ENCODE data around the gene SNRPD1. TPM values are rescaled to one million over a fixed set of nuclear protein-coding genes. Genes with fewer than 3 reads are reported as not detected.

Gene SNRPD1
- total RNA-seq, 1 experiment from 2014 or later = 134 TPM

GRCh38 chr18:21602299-21602587, 9.9 kb upstream of the SNRPD1 start:
- no peaks in the 10 kb centered on the region for H4K20me1 ChIP-seq (ENCODE audit: insufficient read depth)
- peaks cover 31% of the 10 kb centered on the region for H3K79me2 ChIP-seq (ENCODE audit: insufficient read depth, low read length)
- TF ChIP-seq ELF1 (IDR thresholded peaks at IDR 0.05; ENCODE audit: borderline replicate concordance, low read depth) (no peak), TCF7L2 (IDR thresholded peaks at IDR 0.05; ENCODE audit: borderline replicate concordance, extremely low read depth, insufficient read depth, insufficient read length) (no peak), YY1 (IDR thresholded peaks at IDR 0.05; ENCODE audit: extremely low read depth, insufficient replicate concordance, low read depth, low read length) (no peak), POLR2A (IDR thresholded peaks at IDR 0.05; ENCODE audit: borderline replicate concordance, extremely low read depth, insufficient read depth, insufficient read length) (no peak)
- no peaks in the 10 kb centered on the region for H3K27me3 ChIP-seq (ENCODE audit: insufficient read depth, low read length)
- no peaks in the 10 kb centered on the region for H3K9me3 ChIP-seq (ENCODE audit: control insufficient read depth in 1 of 2, insufficient read depth in 1 of 2, low read depth in 1 of 2, low read length in 2 of 2)
- ATAC-seq (no peak), DNase-seq (ENCODE audit: low read depth, low spot score) (no peak)
- H3K36me3 ChIP-seq (ENCODE audit: control insufficient read depth in 1 of 2, insufficient read depth in 2 of 2, low read length in 2 of 2) = no peaks in the 10 kb centered on the region
- no peak overlapping the region for H3K4me3 ChIP-seq (replicated peaks in 1 of 2; ENCODE audit: low read depth in 1 of 2, low read length in 2 of 2)
- H3K9me2 ChIP-seq (ENCODE audit: insufficient read depth) = no peaks in the 10 kb centered on the region
- RAD21 ChIA-PET (ENCODE audit: low non-redundant PET in 1 of 2, low total read pairs in 2 of 2, uncharacterized antibody in 2 of 2, unreplicated experiment in 2 of 2) = no interaction called here
- no peak overlapping the region for H3K9ac ChIP-seq (ENCODE audit: low read length)
- POLR2A ChIA-PET = no interaction called here
- H3K27ac ChIP-seq (ENCODE audit: low read depth, low read length) = no peak overlapping the region
- H3K4me1 ChIP-seq (ENCODE audit: control insufficient read depth in 1 of 2, insufficient read depth in 2 of 2, low read length in 2 of 2) = peaks cover 7 to 13% of the 10 kb centered on the region in 2 experiments
- intact Hi-C loops (cut with micrococcal nuclease) = loop anchor here (5.0 kb wide), 1 partner anchor 405 kb away; no protein-coding TSS in a partner anchor
- no TSS peak for BruUV-seq (replicated peaks)
- no peak overlapping the region for H3K4me2 ChIP-seq (ENCODE audit: low read length)
- CTCF ChIA-PET = interaction anchor here (0.7 kb wide), 1 partner anchor 10 kb away, joined by 7 read pairs; the partner anchor contains the start of gene SNRPD1
- H2AFZ ChIP-seq (ENCODE audit: low read depth, low read length, poor library complexity, severe bottlenecking) = no peak overlapping the region

- intact Hi-C loops (cut with micrococcal nuclease) = loop anchor here (5.0 kb wide), 1 partner anchor 407 kb away; no protein-coding TSS in a partner anchor
- no TSS peak for BruUV-seq (replicated peaks)
Measured at GRCh38 chr18:21604671-21605070, 7.4 kb upstream of the SNRPD1 start.

More at GRCh38 chr18:21604671-21605070, 7.4 kb upstream of the SNRPD1 start:
- POLR2A ChIA-PET = no interaction called here
- Histone ChIP-seq H3K27me3 (ENCODE audit: insufficient read depth, low read length) (no peaks in the 10 kb centered on the region), H3K36me3 (ENCODE audit: control insufficient read depth in 1 of 2, insufficient read depth in 2 of 2, low read length in 2 of 2) (no peaks in the 10 kb centered on the region), H3K9me2 (ENCODE audit: insufficient read depth) (no peaks in the 10 kb centered on the region), H4K20me1 (ENCODE audit: insufficient read depth) (no peaks in the 10 kb centered on the region), H3K4me3 (replicated peaks in 1 of 2; ENCODE audit: low read depth in 1 of 2, low read length in 2 of 2) (no peak overlapping the region), H2AFZ (ENCODE audit: low read depth, low read length, poor library complexity, severe bottlenecking) (no peak overlapping the region), H3K9ac (ENCODE audit: low read length) (no peak overlapping the region), H3K27ac (ENCODE audit: low read depth, low read length) (no peak overlapping the region), H3K4me2 (ENCODE audit: low read length) (no peak overlapping the region), H3K9me3 (ENCODE audit: control insufficient read depth in 1 of 2, insufficient read depth in 1 of 2, low read depth in 1 of 2, low read length in 2 of 2) (no peaks in the 10 kb centered on the region), H3K79me2 (ENCODE audit: insufficient read depth, low read length) (peaks cover 7% of the 10 kb centered on the region), H3K4me1 (ENCODE audit: control insufficient read depth in 1 of 2, insufficient read depth in 2 of 2, low read length in 2 of 2) (peaks cover 3 to 7% of the 10 kb centered on the region in 2 experiments; a peak in 2 of 4 replicates)
- RAD21 ChIA-PET (ENCODE audit: low non-redundant PET in 1 of 2, low total read pairs in 2 of 2, uncharacterized antibody in 2 of 2, unreplicated experiment in 2 of 2) = no interaction called here
- no peak for DNase-seq (ENCODE audit: low read depth, low spot score)
- CTCF ChIA-PET = no interaction called here
- TF ChIP-seq SRF (IDR thresholded peaks at IDR 0.05; ENCODE audit: low read depth) (no peak), ZFX (IDR thresholded peaks at IDR 0.05) (no peak), ATF3 (IDR thresholded peaks at IDR 0.05) (no peak), POLR2A (IDR thresholded peaks at IDR 0.05; ENCODE audit: borderline replicate concordance, extremely low read depth, insufficient read depth, insufficient read length) (no peak), TCF7L2 (IDR thresholded peaks at IDR 0.05; ENCODE audit: borderline replicate concordance, extremely low read depth, insufficient read depth, insufficient read length) (no peak), CTCF (IDR thresholded peaks at IDR 0.05 in 2 of 3, conservative IDR thresholded peaks at IDR 0.05 in 1 of 3; ENCODE audit: borderline replicate concordance in 1 of 3, insufficient read depth in 1 of 3, low read depth in 2 of 3, low read length in 2 of 3) (no peak), POLR2AphosphoS5 (IDR thresholded peaks at IDR 0.05; ENCODE audit: low read depth, low read length) (no peak), RAD21 (IDR thresholded peaks at IDR 0.05; ENCODE audit: low read depth) (no peak), EZH2phosphoT487 (IDR thresholded peaks at IDR 0.05; ENCODE audit: borderline replicate concordance) (no peak), EZH2 (IDR thresholded peaks at IDR 0.05) (no peak), ZNF274 (IDR thresholded peaks at IDR 0.05; ENCODE audit: low read depth, low read length) (no peak)
- TF ChIP-seq, protein P1, sequence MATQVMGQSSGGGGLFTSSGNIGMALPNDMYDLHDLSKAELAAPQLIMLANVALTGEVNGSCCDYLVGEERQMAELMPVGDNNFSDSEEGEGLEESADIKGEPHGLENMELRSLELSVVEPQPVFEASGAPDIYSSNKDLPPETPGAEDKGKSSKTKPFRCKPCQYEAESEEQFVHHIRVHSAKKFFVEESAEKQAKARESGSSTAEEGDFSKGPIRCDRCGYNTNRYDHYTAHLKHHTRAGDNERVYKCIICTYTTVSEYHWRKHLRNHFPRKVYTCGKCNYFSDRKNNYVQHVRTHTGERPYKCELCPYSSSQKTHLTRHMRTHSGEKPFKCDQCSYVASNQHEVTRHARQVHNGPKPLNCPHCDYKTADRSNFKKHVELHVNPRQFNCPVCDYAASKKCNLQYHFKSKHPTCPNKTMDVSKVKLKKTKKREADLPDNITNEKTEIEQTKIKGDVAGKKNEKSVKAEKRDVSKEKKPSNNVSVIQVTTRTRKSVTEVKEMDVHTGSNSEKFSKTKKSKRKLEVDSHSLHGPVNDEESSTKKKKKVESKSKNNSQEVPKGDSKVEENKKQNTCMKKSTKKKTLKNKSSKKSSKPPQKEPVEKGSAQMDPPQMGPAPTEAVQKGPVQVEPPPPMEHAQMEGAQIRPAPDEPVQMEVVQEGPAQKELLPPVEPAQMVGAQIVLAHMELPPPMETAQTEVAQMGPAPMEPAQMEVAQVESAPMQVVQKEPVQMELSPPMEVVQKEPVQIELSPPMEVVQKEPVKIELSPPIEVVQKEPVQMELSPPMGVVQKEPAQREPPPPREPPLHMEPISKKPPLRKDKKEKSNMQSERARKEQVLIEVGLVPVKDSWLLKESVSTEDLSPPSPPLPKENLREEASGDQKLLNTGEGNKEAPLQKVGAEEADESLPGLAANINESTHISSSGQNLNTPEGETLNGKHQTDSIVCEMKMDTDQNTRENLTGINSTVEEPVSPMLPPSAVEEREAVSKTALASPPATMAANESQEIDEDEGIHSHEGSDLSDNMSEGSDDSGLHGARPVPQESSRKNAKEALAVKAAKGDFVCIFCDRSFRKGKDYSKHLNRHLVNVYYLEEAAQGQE (IDR thresholded peaks at IDR 0.05; ENCODE audit: low read depth) = no peak
- ATAC-seq = no peak

Data from HCT116 (cell line).